Stimulated activated CD4-positive, alpha-beta T cell treated with anti-CD3 and anti-CD28 coated beads, Interleukin-15, amount 100 ng/mL, for 48 hours (primary cell): ENCODE measurements around the gene IKBKG.
"Not testable (repeated sequence)": the region's sequence is repeated elsewhere in the genome, so short reads cannot be mapped to it uniquely, and the experiment has no call there.

Experiments
- DNase-seq, 2 donors: peaks; one replicate each; pipeline ENCODE4 v3.0.0-alpha.2; 2020; ENCODE audit warnings: low read depth in 2 of 2

IKBKG gene

DNA sequence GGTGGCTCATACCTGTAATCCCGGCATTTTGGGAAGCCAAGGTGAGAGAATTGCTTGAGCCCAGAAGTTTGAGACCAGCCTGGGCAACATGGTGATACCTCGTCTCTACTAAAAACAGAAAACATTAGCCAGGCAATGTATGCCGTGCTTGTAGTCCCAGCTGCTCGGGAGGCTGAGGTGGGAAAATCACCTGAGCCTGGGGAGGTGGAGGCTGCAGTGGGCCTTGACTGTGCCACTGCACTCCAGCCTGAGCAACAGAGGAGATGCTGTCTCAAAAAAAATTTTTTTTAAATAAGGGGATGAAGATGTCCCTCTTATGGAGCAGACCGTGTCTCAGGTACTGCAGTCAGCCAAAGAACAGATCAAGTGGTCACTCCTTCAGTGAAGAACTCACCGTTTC lies 58.1 kb downstream of the IKBKG start:
- no peak for DNase-seq

DNA sequence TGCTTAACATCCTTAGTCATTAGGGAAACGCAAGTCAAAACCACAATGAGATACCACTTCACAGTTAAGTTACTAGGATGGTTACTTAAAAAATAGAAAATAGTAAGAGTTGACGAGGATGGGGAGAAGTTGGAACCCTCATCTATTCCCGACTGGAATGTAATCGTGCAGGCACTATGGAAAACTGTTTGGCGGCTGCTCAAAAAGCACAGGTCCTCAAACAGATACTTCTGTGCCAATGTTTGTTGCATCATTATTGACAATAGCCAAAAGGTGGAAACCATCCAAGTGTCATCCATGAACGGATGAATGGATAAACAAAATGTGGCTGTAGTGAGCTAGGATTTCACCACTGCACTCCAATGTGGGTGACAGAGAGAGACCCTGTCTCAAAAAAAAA lies 60.0 kb downstream of the IKBKG start:
- no peak for DNase-seq

DNA sequence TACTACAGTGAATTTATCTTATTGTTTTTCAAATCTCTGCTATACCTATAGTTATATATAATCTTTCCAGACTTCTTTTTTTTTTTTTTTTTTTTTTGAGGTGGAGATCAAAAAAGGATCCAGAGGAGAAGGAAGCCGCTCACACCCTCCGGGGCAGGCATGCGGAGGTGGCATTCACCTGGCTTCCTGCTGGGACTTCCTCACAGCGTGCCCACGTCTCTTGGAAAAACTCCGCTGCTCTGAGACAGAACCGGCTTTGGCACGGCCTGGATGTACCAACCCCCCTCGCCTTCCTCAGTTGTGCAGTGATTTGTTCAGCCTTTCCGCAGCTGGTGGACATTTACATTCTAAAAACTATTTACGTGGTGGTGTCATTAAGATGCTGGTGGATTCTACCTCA lies 60.6 kb downstream of the IKBKG start:
- DNase-seq = not testable (repeated sequence)

DNA sequence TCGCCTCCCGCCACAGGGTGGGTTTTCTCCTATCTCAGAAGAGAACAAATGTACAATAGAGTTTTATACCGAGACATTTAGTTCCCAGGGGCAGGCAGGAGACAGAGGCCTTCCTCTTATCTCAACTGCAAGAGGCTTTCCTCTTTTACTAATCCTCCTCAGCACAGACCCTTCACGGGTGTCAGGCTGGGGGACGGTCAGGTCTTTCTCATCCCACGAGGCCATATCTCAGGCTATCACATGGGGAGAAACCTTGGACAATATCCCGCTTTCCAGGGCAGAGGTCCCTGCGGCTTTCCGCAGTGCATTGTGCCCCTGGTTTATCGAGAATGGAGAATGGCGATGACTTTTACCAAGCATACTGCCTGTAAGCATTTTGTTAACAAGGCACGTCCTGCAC lies 61.4 kb downstream of the IKBKG start:
- not testable (repeated sequence) for DNase-seq

DNA sequence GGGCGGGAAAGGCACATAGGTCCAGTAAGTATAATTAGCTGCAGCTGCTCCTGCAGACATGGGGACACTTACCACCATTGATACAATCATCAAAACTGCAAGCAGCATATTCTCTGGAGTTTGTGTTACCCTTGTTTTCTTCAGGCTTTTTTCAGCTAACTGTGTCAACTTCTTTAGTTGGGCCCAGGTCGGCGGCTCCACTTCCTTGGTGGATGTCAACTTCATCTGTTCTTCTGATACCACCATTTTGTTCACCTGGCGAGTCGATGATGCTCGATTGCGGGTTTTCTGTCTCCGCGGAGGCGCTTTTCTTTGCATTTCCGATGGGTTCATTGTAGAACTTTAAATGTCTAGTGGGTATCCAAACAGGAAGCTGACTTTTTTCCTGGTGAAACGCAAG lies 63.7 kb downstream of the IKBKG start:
- not testable (repeated sequence) for DNase-seq

DNA sequence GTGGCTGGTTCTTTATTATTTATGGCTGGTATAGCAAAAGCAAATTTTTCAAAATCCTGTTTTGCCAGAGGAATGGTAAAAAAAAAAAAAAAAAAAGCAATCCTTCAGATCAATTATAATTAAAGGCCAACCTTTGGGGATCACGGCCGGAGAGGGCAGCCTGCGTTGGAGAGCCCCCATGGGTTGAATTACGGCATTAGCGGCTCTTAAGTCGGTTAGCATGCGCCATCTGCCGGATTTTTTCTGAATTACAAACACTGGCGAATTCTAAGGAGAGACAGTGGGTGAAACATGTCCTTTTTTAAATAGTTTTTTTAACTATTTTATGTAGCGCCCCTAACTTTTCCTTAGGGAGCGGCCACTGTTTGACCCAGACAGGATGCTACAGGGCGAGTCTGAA lies 66.2 kb downstream of the IKBKG start:
- DNase-seq = not testable (repeated sequence)
